ENCODE measurements around the gene KCNQ1OT1.

KCNQ1OT1 gene

GRCh38 chr11:2591805-2592204 lies 108.0 kb downstream of the KCNQ1OT1 start:
- DNase-seq, result no peak

- DNase-seq, result no peak
Measured at GRCh38 chr11:2590965-2591754, 108.6 kb downstream of the KCNQ1OT1 start.

- DNase-seq, result no peak
Measured at GRCh38 chr11:2590131-2590964, 109.4 kb downstream of the KCNQ1OT1 start.

GRCh38 chr11:2589538-2589934 lies 110.3 kb downstream of the KCNQ1OT1 start:
- no peak for DNase-seq

GRCh38 chr11:2588809-2589537 lies 110.8 kb downstream of the KCNQ1OT1 start:
- no peak for DNase-seq

GRCh38 chr11:2587976-2588748 lies 111.6 kb downstream of the KCNQ1OT1 start:
- no peak for DNase-seq

- no peak for DNase-seq
Measured at GRCh38 chr11:2587132-2587930, 112.5 kb downstream of the KCNQ1OT1 start.

- no peak for DNase-seq
Measured at GRCh38 chr11:2586793-2587131, 113.0 kb downstream of the KCNQ1OT1 start.

- no peak for DNase-seq
Measured at GRCh38 chr11:2586087-2586792, 113.6 kb downstream of the KCNQ1OT1 start.

GRCh38 chr11:2585566-2586086 lies 114.2 kb downstream of the KCNQ1OT1 start:
- no peak for DNase-seq

GRCh38 chr11:2584812-2585565 lies 114.8 kb downstream of the KCNQ1OT1 start:
- DNase-seq, result no peak

- no peak for DNase-seq
Measured at GRCh38 chr11:2584434-2584811, 115.4 kb downstream of the KCNQ1OT1 start.

- no peak for DNase-seq
Measured at GRCh38 chr11:2583605-2583958, 116.2 kb downstream of the KCNQ1OT1 start.

GRCh38 chr11:2582946-2583604 lies 116.7 kb downstream of the KCNQ1OT1 start:
- no peak for DNase-seq

GRCh38 chr11:2582351-2582945 lies 117.3 kb downstream of the KCNQ1OT1 start:
- no peak for DNase-seq

GRCh38 chr11:2581931-2582350 lies 117.9 kb downstream of the KCNQ1OT1 start:
- DNase-seq, result no peak

- no peak for DNase-seq
Measured at GRCh38 chr11:2581151-2581930, 118.5 kb downstream of the KCNQ1OT1 start.

- no peak for DNase-seq
Measured at GRCh38 chr11:2580571-2581001, 119.2 kb downstream of the KCNQ1OT1 start.
